A549 (cell line): ENCODE data around the gene IFI27L2. TPM values are rescaled to one million over a fixed set of nuclear protein-coding genes. Genes with fewer than 3 reads are reported as not detected.

ENCODE experiments used
- ATAC-seq, 2 experiments: fragments of 200-7000 bp in 1 of 2; fragments of >200 bp in 1 of 2; cut with Nextera tagmentation in 1 of 2; cut with Tn5 transposase in 1 of 2; 3 replicates each; pipeline versions ENCODE4 v1.8.0 to v1.9.1; 2018 to 2020; ENCODE audit warnings: mild to moderate bottlenecking in 1 of 2, moderate library complexity in 1 of 2
- CTCF ChIA-PET: fragments of 300-600 bp; sonication (Branson Sonifier 250); formaldehyde crosslinking; extraction: SDS; loops from one replicate; lab custom pipeline; 2021; ENCODE audit warnings: antibody characterized with exemption, inconsistent platforms; lab: Yijun Ruan, JAX
- POLR2A ChIA-PET: fragments of 350-600 bp; formaldehyde crosslinking; extraction: SDS; loops from one replicate; lab custom pipeline; 2021; ENCODE audit warnings: antibody characterized with exemption, inconsistent platforms; lab: Yijun Ruan, JAX
- DNase-seq, 2 experiments: peaks; one replicate each; pipeline versions ENCODE4 v3.0.0 to v3.0.0-alpha.2; 2011 to 2016; ENCODE audit warnings: low read depth in 1 of 2, low spot score in 1 of 2
- FAIRE-seq: peaks from 2 replicates; lab custom pipeline; 2011; peaks lifted over from hg19 to GRCh38; lab: Jason Lieb, UNC
- H3K27ac ChIP-seq, 2 experiments: fragments of >200 bp; sonication (Bioruptor Twin); formaldehyde crosslinking; 3 replicates each; pipeline ENCODE4 v1.5.1; 2016 to 2017
- H3K4me1 ChIP-seq: fragments of >200 bp; sonication (Bioruptor Twin); formaldehyde crosslinking; 3 replicates; pipeline ENCODE4 v1.6.1; 2016
- H3K4me2 ChIP-seq: fragments of >200 bp; sonication (Bioruptor Twin); formaldehyde crosslinking; 3 replicates; pipeline ENCODE4 v1.6.1; 2016
- H3K4me3 ChIP-seq: fragments of >200 bp; sonication (Bioruptor Twin); formaldehyde crosslinking; 3 replicates; pipeline ENCODE4 v1.5.1; 2016
- H3K9me3 ChIP-seq: fragments of >200 bp; sonication (Bioruptor Twin); formaldehyde crosslinking; 3 replicates; pipeline ENCODE4 v1.6.1; 2016
- CEBPB ChIP-seq, 2 experiments: fragments of >200 bp in 1 of 2; sonication (Bioruptor Twin) in 1 of 2; formaldehyde crosslinking in 1 of 2; IDR thresholded peaks; 2 replicates each; pipeline ENCODE4 v1.6.1; 2012 to 2016
- E2F6 ChIP-seq: IDR thresholded peaks from 2 replicates; pipeline ENCODE4 v1.6.1; 2012; ENCODE audit warnings: low read depth, borderline replicate concordance
- EHMT2 ChIP-seq: fragments of 200-600 bp; sonication (generic); IDR thresholded peaks from 2 replicates; pipeline ENCODE4 v1.6.1; 2016; ENCODE audit warnings: antibody characterized with exemption, low read depth, mild to moderate bottlenecking, moderate library complexity
- EP300 ChIP-seq, 2 experiments: fragments of >200 bp; sonication (Bioruptor Twin); formaldehyde crosslinking; IDR thresholded peaks; 2 replicates in 1 of 2; 3 replicates in 1 of 2; pipeline ENCODE4 v1.6.1; 2016 to 2017
- FOSB ChIP-seq: fragments of 250-450 bp; sonication (Bioruptor Pico); IDR thresholded peaks from 2 replicates; pipeline ENCODE4 v1.5.0; 2020; ENCODE audit warnings: mild to moderate bottlenecking, moderate library complexity
- FOSL2 ChIP-seq, 2 experiments: fragments of 450-650 bp in 1 of 2; fragments of >200 bp in 1 of 2; sonication (Bioruptor Twin) in 1 of 2; formaldehyde crosslinking; IDR thresholded peaks; 2 replicates each; pipeline versions ENCODE4 v1.5.0 to v1.6.1; 2016 to 2020; ENCODE audit warnings: mild to moderate bottlenecking in 1 of 2, moderate library complexity in 1 of 2
- HDAC2 ChIP-seq: fragments of 200-600 bp; sonication (generic); IDR thresholded peaks from 2 replicates; pipeline ENCODE4 v1.6.1; 2016
- HES2 ChIP-seq: fragments of >200 bp; sonication (Bioruptor Twin); formaldehyde crosslinking; IDR thresholded peaks from 2 replicates; pipeline ENCODE4 v1.6.1; 2016
- HMGXB4 ChIP-seq: fragments of 250-450 bp; sonication (Bioruptor Pico); IDR thresholded peaks from 2 replicates; pipeline ENCODE4 v1.5.0; 2021; ENCODE audit warnings: mild to moderate bottlenecking, moderate library complexity, borderline replicate concordance
- HOXA7 ChIP-seq: fragments of 250-450 bp; sonication (Bioruptor Pico); IDR thresholded peaks from 2 replicates; pipeline ENCODE4 v1.5.0; 2020; ENCODE audit warnings: mild to moderate bottlenecking, moderate library complexity
- JUN ChIP-seq, 2 experiments: fragments of >200 bp; sonication (Bioruptor Twin); formaldehyde crosslinking; IDR thresholded peaks; 2 replicates in 1 of 2; 3 replicates in 1 of 2; pipeline ENCODE4 v1.6.1; 2016 to 2017
- KDM1A ChIP-seq: fragments of 200-600 bp; sonication (generic); IDR thresholded peaks from 2 replicates; pipeline ENCODE4 v1.6.1; 2016; ENCODE audit warnings: low read depth, mild to moderate bottlenecking
- KDM5A ChIP-seq: fragments of 200-600 bp; sonication (generic); IDR thresholded peaks from 2 replicates; pipeline ENCODE4 v1.6.1; 2016; ENCODE audit warnings: antibody characterized with exemption, mild to moderate bottlenecking
- MAX ChIP-seq: IDR thresholded peaks from 2 replicates; pipeline ENCODE4 v1.6.1; 2012
- MAZ ChIP-seq: fragments of 150-350 bp; IDR thresholded peaks from 2 replicates; pipeline ENCODE4 v1.6.1; 2014; ENCODE audit warnings: antibody characterized with exemption, low read depth, low read length, borderline replicate concordance
- PBX3 ChIP-seq: IDR thresholded peaks from 2 replicates; pipeline ENCODE4 v1.6.1; 2012
- REST ChIP-seq: fragments of 200-600 bp; sonication (generic); IDR thresholded peaks from 2 replicates; pipeline ENCODE4 v1.6.1; 2016; ENCODE audit warnings: antibody characterized with exemption, mild to moderate bottlenecking, moderate library complexity
- RNF2 ChIP-seq: fragments of 200-600 bp; sonication (generic); IDR thresholded peaks from 2 replicates; pipeline ENCODE4 v1.6.1; 2016; ENCODE audit warnings: low read depth, mild to moderate bottlenecking, antibody characterized with exemption, moderate library complexity, borderline replicate concordance
- SMC3 ChIP-seq: fragments of >200 bp; sonication (Bioruptor Twin); formaldehyde crosslinking; IDR thresholded peaks from 3 replicates; pipeline ENCODE4 v1.6.1; 2018; ENCODE audit warnings: inconsistent platforms
- TFCP2L1 ChIP-seq: fragments of 250-450 bp; sonication (Bioruptor Pico); IDR thresholded peaks from 2 replicates; pipeline ENCODE4 v1.5.0; 2021; ENCODE audit warnings: mild to moderate bottlenecking
- USF2 ChIP-seq: fragments of 450-650 bp; IDR thresholded peaks from 2 replicates; pipeline ENCODE4 v1.6.1; 2014; ENCODE audit warnings: antibody characterized with exemption
- ZC3H11A ChIP-seq: fragments of 450-650 bp; IDR thresholded peaks from 2 replicates; pipeline ENCODE4 v1.6.1; 2014; ENCODE audit warnings: antibody characterized with exemption, mild to moderate bottlenecking
- ZFP36 ChIP-seq: fragments of 450-650 bp; IDR thresholded peaks from 2 replicates; pipeline ENCODE4 v1.6.1; 2014; ENCODE audit warnings: borderline replicate concordance; ENCODE audit not compliant: partially characterized antibody
- ZNF302 ChIP-seq: fragments of 250-450 bp; sonication (Bioruptor Pico); IDR thresholded peaks from 2 replicates; pipeline ENCODE4 v1.9.0; 2021; ENCODE audit warnings: inconsistent platforms, mild to moderate bottlenecking, moderate library complexity
- WGBS: methylation state at CpG from one replicate; pipeline ENCODE4 v1.1.6; 2017; ENCODE audit errors: missing lambda C conversion rate; 5-methylcytosine and 5-hydroxymethylcytosine counted together
- polyA plus RNA-seq, 4 experiments: library from polyadenylated mRNA; depleted of rRNA in 3 of 4; stranded (reverse); fragments of >200 nt; fragmentation: RNase III in 1 of 4; extraction: RNeasy Plus Mini Kit Qiagen cat#74134 plus additional on column Dnase treatment in 1 of 4; gene quantifications; 2 replicates in 3 of 4; 3 replicates in 1 of 4; pipeline ENCODE4 v1.2.3, GENCODE V29; 2011 to 2017

The IFI27L2 gene
- polyA plus RNA-seq, 2 of the 4 experiments (the other 2 are of a cell fraction), result 20.3 to 64.4 TPM

- FAIRE-seq (no peak), ATAC-seq (no peak), DNase-seq (no peak)
- no peak overlapping the region for H3K4me2 ChIP-seq
- CTCF ChIA-PET, result interaction anchor here (0.6 kb wide), 1 partner anchor 655 kb away, joined by 4 read pairs; no protein-coding TSS in a partner anchor
- POLR2A ChIA-PET, result no interaction called here
- TF ChIP-seq MAZ (no peak), EHMT2 (no peak), HES2 (no peak), E2F6 (no peak), ZNF302 (CRISPR knock-in tag) (no peak)
- H3K4me3 ChIP-seq, result no peak overlapping the region
- WGBS, result 6% methylated on average over 2 of the region's 2 CpGs
- H3K27ac ChIP-seq, result no peak overlapping the region
- H3K9me3 ChIP-seq, result no peaks in the 10 kb centered on the region
- no peaks in the 10 kb centered on the region for H3K4me1 ChIP-seq
Measured at GRCh38 chr14:94161058-94161457, 31.7 kb upstream of the IFI27L2 start.

- Histone ChIP-seq H3K4me2 (no peak overlapping the region), H3K4me1 (no peaks in the 10 kb centered on the region), H3K27ac (no peak overlapping the region), H3K4me3 (no peak overlapping the region), H3K9me3 (peaks cover 7% of the 10 kb centered on the region; the same call in 2 of the 3 replicates)
- ATAC-seq (no peak), FAIRE-seq (no peak), DNase-seq (no peak)
- TF ChIP-seq HMGXB4 (CRISPR knock-in tag) (no peak), ZFP36 (no peak), USF2 (no peak), EP300 (IDR thresholded peaks at IDR 0.05) (no peak), FOSL2 (IDR thresholded peaks at IDR 0.05) (no peak), FOSL2 (CRISPR knock-in tag; IDR thresholded peaks at IDR 0.05) (no peak), FOSB (CRISPR knock-in tag) (no peak), REST (no peak), CEBPB (IDR thresholded peaks at IDR 0.05) (no peak)
- ChIA-PET POLR2A (no interaction called here), CTCF (interaction anchor here (0.5 to 2.3 kb wide), 5 partner anchors 10 to 22 kb away, joined by 3 to 6 read pairs (median 4); no protein-coding TSS in a partner anchor)
- WGBS, result 19% methylated on average over 10 of the region's 10 CpGs
Measured at GRCh38 chr14:94158239-94158883, 29.0 kb upstream of the IFI27L2 start.

GRCh38 chr14:94157197-94157596, 27.8 kb upstream of the IFI27L2 start:
- no peaks in the 10 kb centered on the region for H3K4me1 ChIP-seq
- DNase-seq (no peak), ATAC-seq (no peak), FAIRE-seq (no peak)
- peaks cover 7% of the 10 kb centered on the region; the same call in 2 of the 3 replicates for H3K9me3 ChIP-seq
- H3K4me2 ChIP-seq, result no peak overlapping the region
- no peak overlapping the region for H3K4me3 ChIP-seq
- H3K27ac ChIP-seq, result no peak overlapping the region
- CTCF ChIA-PET, result interaction anchor here (1.0 to 2.3 kb wide), 3 partner anchors 11 to 21 kb away, joined by 3 to 6 read pairs (median 5); no protein-coding TSS in a partner anchor
- POLR2A ChIA-PET, result no interaction called here
- no peak for TF ChIP-seq JUN (IDR thresholded peaks at IDR 0.05)
- TF ChIP-seq KDM1A, result no peak
- no peak for TF ChIP-seq PBX3
- TF ChIP-seq TFCP2L1, result no peak
- TF ChIP-seq HDAC2, result no peak
- no peak for TF ChIP-seq SMC3
- TF ChIP-seq EHMT2, result no peak
- no peak for TF ChIP-seq MAX
- TF ChIP-seq HES2, result no peak
- TF ChIP-seq CEBPB (IDR thresholded peaks at IDR 0.05), result no peak
- TF ChIP-seq ZC3H11A, result no peak
- TF ChIP-seq RNF2, result no peak
- no peak for TF ChIP-seq ZFP36
- TF ChIP-seq HOXA7, result no peak
- TF ChIP-seq KDM5A, result no peak
